ENCODE data around the gene DNAL1.
A peak's percentile ranks its signal among the peaks of the same experiment; 100 is the strongest.

The DNAL1 gene

GRCh38 chr14:73727166-73727565 is 82.4 kb downstream of the DNAL1 start:
- no peak overlapping the region for H3K4me3 ChIP-seq (ENCODE audit: low read depth, low read length)
- no peak for TF ChIP-seq CTCF (conservative IDR thresholded peaks at IDR 0.05; ENCODE audit: low read depth, low read length)
- no peak for DNase-seq (ENCODE audit: low read depth)

- H3K4me3 ChIP-seq (ENCODE audit: low read depth, low read length) = no peak overlapping the region
- DNase-seq (ENCODE audit: low read depth) = peak; percentile 82
- peak; percentile 95 for TF ChIP-seq CTCF (conservative IDR thresholded peaks at IDR 0.05; ENCODE audit: low read depth, low read length)
Observed at GRCh38 chr14:73728717-73729330, 84.0 kb downstream of the DNAL1 start.

- DNase-seq (ENCODE audit: low read depth) = no peak
- H3K4me3 ChIP-seq (ENCODE audit: low read depth, low read length) = no peak overlapping the region
- no peak for TF ChIP-seq CTCF (conservative IDR thresholded peaks at IDR 0.05; ENCODE audit: low read depth, low read length)
Observed at GRCh38 chr14:73729556-73730265, 84.9 kb downstream of the DNAL1 start.

GRCh38 chr14:73731111-73731510 is 86.3 kb downstream of the DNAL1 start:
- no peak for DNase-seq (ENCODE audit: low read depth)
- H3K4me3 ChIP-seq (ENCODE audit: low read depth, low read length) = no peak overlapping the region
- peak; percentile 7 for TF ChIP-seq CTCF (conservative IDR thresholded peaks at IDR 0.05; ENCODE audit: low read depth, low read length)

- no peak for TF ChIP-seq CTCF (conservative IDR thresholded peaks at IDR 0.05; ENCODE audit: low read depth, low read length)
- no peak for DNase-seq (ENCODE audit: low read depth)
- no peak overlapping the region for H3K4me3 ChIP-seq (ENCODE audit: low read depth, low read length)
Observed at GRCh38 chr14:73732006-73732405, 87.2 kb downstream of the DNAL1 start.

GRCh38 chr14:73736842-73737241 is 92.1 kb downstream of the DNAL1 start:
- H3K4me3 ChIP-seq (ENCODE audit: low read depth, low read length) = no peak overlapping the region
- no peak for TF ChIP-seq CTCF (conservative IDR thresholded peaks at IDR 0.05; ENCODE audit: low read depth, low read length)
- no peak for DNase-seq (ENCODE audit: low read depth)
